Omental fat pad (tissue), 4 donors: Measurements from ENCODE around the gene RAB11FIP4. TPM values are rescaled to one million over a fixed set of nuclear protein-coding genes. Genes with fewer than 3 reads are reported as not detected.

Source experiments
- ATAC-seq: fragments of 150-250 bp; one replicate; pipeline ENCODE4 v1.9.1; 2016; ENCODE audit warnings: mild to moderate bottlenecking, moderate library complexity; ENCODE audit not compliant: low FRiP score
- DNase-seq: peaks from one replicate; pipeline ENCODE4 v3.0.0-alpha.2; 2019; ENCODE audit warnings: low spot score
- CTCF ChIP-seq, 3 donors: fragments of 450-650 bp; IDR thresholded peaks; one replicate each; pipeline ENCODE4 v1.5.1; 2016 to 2017; ENCODE audit warnings: antibody characterized with exemption in 3 of 3, mild to moderate bottlenecking in 3 of 3, moderate library complexity in 2 of 3
- total RNA-seq, 4 donors: library from RNA; depleted of rRNA; stranded (reverse); fragments of >200 nt; gene quantifications; one replicate each; pipeline ENCODE4 v1.1.0, GENCODE V29; 2016

RAB11FIP4 gene
- total RNA-seq, 4 donors from 2014 or later = 2.8 to 12.0 (median 5.7) TPM

- DNase-seq (no peak), ATAC-seq (no peak)
- TF ChIP-seq CTCF (IDR thresholded peaks at IDR 0.05) = no peak
These were observed 108.5 kb downstream of the RAB11FIP4 start for GRCh38 chr17:31499771-31500554.

- ATAC-seq = no peak
- no peak for DNase-seq
- no peak for TF ChIP-seq CTCF (IDR thresholded peaks at IDR 0.05)
These were observed 115.0 kb downstream of the RAB11FIP4 start for GRCh38 chr17:31506517-31506916.

- no peak for TF ChIP-seq CTCF (IDR thresholded peaks at IDR 0.05)
- no peak for DNase-seq
- ATAC-seq = no peak
These were observed 117.0 kb downstream of the RAB11FIP4 start for GRCh38 chr17:31508288-31509094.

- DNase-seq (no peak), ATAC-seq (no peak)
- TF ChIP-seq CTCF (IDR thresholded peaks at IDR 0.05) = no peak
These were observed 117.8 kb downstream of the RAB11FIP4 start for GRCh38 chr17:31509095-31509804.

- no peak for DNase-seq
- no peak for ATAC-seq
- TF ChIP-seq CTCF (IDR thresholded peaks at IDR 0.05) = no peak
These were observed 118.3 kb downstream of the RAB11FIP4 start for GRCh38 chr17:31509805-31510177.

- DNase-seq = no peak
- ATAC-seq = no peak
- TF ChIP-seq CTCF (IDR thresholded peaks at IDR 0.05) = no peak
These were observed 119.1 kb downstream of the RAB11FIP4 start for GRCh38 chr17:31510308-31511194.
